Nephron (organoid): Measurements from ENCODE around the gene TRH.
"Not testable (repeated sequence)": the region's sequence is repeated elsewhere in the genome, so short reads cannot be mapped to it uniquely, and the experiment has no call there.

ENCODE experiments used
- H3K27ac Mint-ChIP-seq, 3 experiments: 2 replicates each; pipeline ENCODE4 v1.8.0; 2020; ENCODE audit warnings: mixed read lengths in 3 of 3, mild to moderate bottlenecking in 2 of 3, moderate library complexity in 1 of 3
- H3K27me3 Mint-ChIP-seq: 2 replicates; pipeline ENCODE4 v1.8.0; 2021; ENCODE audit warnings: low read depth, mild to moderate bottlenecking, moderate library complexity, mixed read lengths
- H3K36me3 Mint-ChIP-seq: 2 replicates; pipeline ENCODE4 v1.8.0; 2020; ENCODE audit warnings: low read depth, mixed read lengths
- H3K4me1 Mint-ChIP-seq: 2 replicates; pipeline ENCODE4 v1.8.0; 2020; ENCODE audit warnings: mixed read lengths
- H3K4me3 Mint-ChIP-seq, 3 experiments: 2 replicates each; pipeline ENCODE4 v1.8.0; 2020; ENCODE audit warnings: mild to moderate bottlenecking in 3 of 3, mixed read lengths in 3 of 3, moderate library complexity in 2 of 3
- H3K9me3 Mint-ChIP-seq: 2 replicates; pipeline ENCODE4 v1.8.0; 2020; ENCODE audit warnings: mixed read lengths
- CTCF ChIP-seq, 3 experiments: fragments of 200-600 bp; sonication (generic); IDR thresholded peaks; one replicate each; pipeline ENCODE4 v1.5.0; 2021; ENCODE audit warnings: antibody characterized with exemption in 3 of 3; ENCODE audit not compliant: unreplicated experiment in 3 of 3

The TRH gene

DNA sequence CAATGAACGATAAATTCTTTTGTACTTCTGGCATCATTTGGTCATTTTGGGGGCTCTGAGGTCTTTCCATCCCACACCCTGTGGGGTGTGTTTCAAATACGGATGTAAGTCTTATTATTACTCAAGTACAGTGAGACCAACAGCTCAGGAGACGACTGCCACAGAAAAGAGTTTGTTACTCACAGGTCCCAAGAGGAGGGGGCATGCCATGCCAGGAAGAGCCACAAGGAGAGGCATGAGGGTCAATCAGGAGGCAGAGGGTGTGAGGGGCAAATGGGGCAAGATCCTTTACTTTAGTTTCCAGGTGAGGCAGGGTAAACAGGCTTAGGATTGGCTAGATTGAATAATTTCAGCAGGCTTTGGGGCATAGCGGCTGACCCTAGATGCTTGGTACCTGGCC lies 21.6 kb downstream of the TRH start:
- H3K27ac Mint-ChIP-seq: no peak overlapping the region
- H3K4me1 Mint-ChIP-seq: peaks cover 11% of the 10 kb centered on the region
- H3K27me3 Mint-ChIP-seq: peaks cover 45% of the 10 kb centered on the region
- no peaks in the 10 kb centered on the region for H3K36me3 Mint-ChIP-seq
- no peak overlapping the region for H3K4me3 Mint-ChIP-seq
- no peaks in the 10 kb centered on the region for H3K9me3 Mint-ChIP-seq
- no peak for TF ChIP-seq CTCF (IDR thresholded peaks at IDR 0.05; ENCODE audit: unreplicated experiment in 3 of 3)

GRCh38 chr3:129999176-129999575 lies 24.7 kb downstream of the TRH start:
- H3K9me3 Mint-ChIP-seq, H3K27ac Mint-ChIP-seq, H3K4me3 Mint-ChIP-seq, H3K36me3 Mint-ChIP-seq: not testable (repeated sequence)
- peaks cover 20% of the 10 kb centered on the region for H3K4me1 Mint-ChIP-seq
- H3K27me3 Mint-ChIP-seq: peaks cover 43% of the 10 kb centered on the region

GRCh38 chr3:130002666-130003598 lies 28.4 kb downstream of the TRH start:
- not testable (repeated sequence) for H3K36me3 Mint-ChIP-seq, H3K4me1 Mint-ChIP-seq, H3K9me3 Mint-ChIP-seq, H3K27ac Mint-ChIP-seq
- Mint-ChIP-seq H3K27me3 (peaks cover 65% of the 10 kb centered on the region), H3K4me3 (peak overlapping the region; percentile 59 to 80 (median 74))
- peak; percentile 60 to 70 (median 62) for TF ChIP-seq CTCF (IDR thresholded peaks at IDR 0.05; ENCODE audit: unreplicated experiment in 3 of 3)

- H3K27me3 Mint-ChIP-seq: peaks cover 32% of the 10 kb centered on the region
- no peak for TF ChIP-seq CTCF (IDR thresholded peaks at IDR 0.05; ENCODE audit: unreplicated experiment in 3 of 3)
These were observed 36.0 kb downstream of the TRH start for GRCh38 chr3:130010556-130010955.

GRCh38 chr3:130012108-130012507 lies 37.6 kb downstream of the TRH start:
- H3K27me3 Mint-ChIP-seq: peaks cover 21% of the 10 kb centered on the region
- not testable (repeated sequence) for H3K4me3 Mint-ChIP-seq, H3K4me1 Mint-ChIP-seq, H3K27ac Mint-ChIP-seq, H3K36me3 Mint-ChIP-seq, H3K9me3 Mint-ChIP-seq

More at GRCh38 chr3:130010556-130010955, 36.0 kb downstream of the TRH start:
- Mint-ChIP-seq H3K4me1 (peaks cover 7% of the 10 kb centered on the region), H3K9me3 (no peaks in the 10 kb centered on the region), H3K27ac (no peak overlapping the region), H3K36me3 (no peaks in the 10 kb centered on the region), H3K4me3 (no peak overlapping the region)

DNA sequence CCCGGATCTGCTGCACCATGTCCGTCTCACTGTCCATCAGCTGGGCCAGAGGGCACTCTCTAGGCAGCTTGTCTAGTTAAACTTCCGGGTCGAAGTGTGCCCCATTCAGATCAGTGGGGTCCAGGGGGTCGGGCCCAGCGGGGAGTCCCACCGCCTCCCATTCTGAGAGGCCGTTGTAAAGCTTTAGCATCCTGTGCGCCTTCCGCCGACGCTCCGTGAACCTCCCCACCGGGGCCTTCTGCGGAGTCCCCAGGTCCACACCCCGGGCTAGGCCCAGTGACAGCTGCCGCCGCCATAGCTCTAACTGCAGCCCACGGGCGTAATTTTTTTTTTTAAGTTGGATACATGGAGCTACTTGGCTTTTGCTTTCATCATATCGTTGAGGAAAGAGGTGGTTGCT lies 38.7 kb downstream of the TRH start:
- H3K27me3 Mint-ChIP-seq: peaks cover 15% of the 10 kb centered on the region
- not testable (repeated sequence) for H3K4me3 Mint-ChIP-seq, H3K9me3 Mint-ChIP-seq, H3K27ac Mint-ChIP-seq, H3K4me1 Mint-ChIP-seq, H3K36me3 Mint-ChIP-seq

GRCh38 chr3:130014526-130014925 lies 40.0 kb downstream of the TRH start:
- Mint-ChIP-seq H3K27ac (no peak overlapping the region), H3K27me3 (peaks cover 9% of the 10 kb centered on the region), H3K4me1 (peaks cover 7% of the 10 kb centered on the region), H3K36me3 (no peaks in the 10 kb centered on the region), H3K4me3 (no peak overlapping the region), H3K9me3 (no peaks in the 10 kb centered on the region)
- no peak for TF ChIP-seq CTCF (IDR thresholded peaks at IDR 0.05; ENCODE audit: unreplicated experiment in 3 of 3)

DNA sequence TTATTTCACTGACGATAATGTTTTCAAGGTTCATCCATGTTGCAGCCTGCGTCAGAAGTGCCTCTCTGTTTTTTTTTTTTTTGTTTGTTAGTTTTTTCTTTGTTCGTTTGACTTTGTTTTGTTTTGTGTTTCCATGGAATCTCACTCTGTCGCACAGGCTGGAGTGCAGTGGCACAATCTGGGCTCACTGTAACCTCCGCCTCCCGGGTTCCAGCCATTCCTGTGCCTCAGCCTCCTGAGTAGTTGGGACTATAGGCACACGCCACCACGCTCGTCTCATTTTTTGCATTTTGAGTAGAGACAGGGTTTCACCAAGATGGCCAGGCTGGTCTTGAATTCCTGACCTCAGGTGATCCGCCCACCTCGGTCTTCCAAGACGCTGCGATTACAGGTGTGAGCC lies 43.1 kb downstream of the TRH start:
- not testable (repeated sequence) for H3K4me1 Mint-ChIP-seq, H3K9me3 Mint-ChIP-seq, H3K36me3 Mint-ChIP-seq, H3K27ac Mint-ChIP-seq, H3K4me3 Mint-ChIP-seq, H3K27me3 Mint-ChIP-seq

DNA sequence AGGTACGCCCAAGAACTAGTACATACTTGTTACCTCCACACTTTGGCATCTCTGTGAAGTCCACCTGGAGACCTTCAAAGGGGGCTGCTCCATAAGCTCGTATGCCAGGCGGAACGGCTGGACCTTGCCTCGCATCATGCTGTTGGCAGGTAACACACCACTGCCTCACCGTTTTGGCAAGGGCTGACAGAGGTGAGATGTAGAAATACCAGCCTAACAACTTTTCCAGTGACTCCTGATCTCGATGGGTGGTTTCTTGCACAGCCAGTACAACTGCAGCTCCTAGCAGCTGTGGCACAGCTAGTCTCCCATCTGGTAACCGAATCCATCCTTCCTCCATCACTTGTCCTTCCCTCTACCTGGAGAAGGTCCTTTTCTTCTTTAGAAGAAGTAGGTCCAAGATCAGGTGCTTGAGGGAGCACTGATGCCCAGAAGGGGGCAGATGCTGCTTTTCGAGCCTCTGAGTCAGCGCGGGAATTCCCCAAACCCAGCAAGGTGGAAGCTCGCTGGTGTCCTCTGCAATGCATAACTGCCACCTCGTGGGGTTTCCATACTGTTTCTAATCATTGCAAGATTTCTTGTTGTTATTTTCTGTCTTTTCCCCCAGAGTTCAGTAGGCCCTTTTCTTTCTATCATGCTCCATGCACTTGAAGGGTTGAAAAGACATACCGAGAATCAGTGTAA lies 51.8 kb downstream of the TRH start:
- not testable (repeated sequence) for H3K36me3 Mint-ChIP-seq, H3K27ac Mint-ChIP-seq, H3K27me3 Mint-ChIP-seq, H3K9me3 Mint-ChIP-seq, H3K4me3 Mint-ChIP-seq, H3K4me1 Mint-ChIP-seq

DNA sequence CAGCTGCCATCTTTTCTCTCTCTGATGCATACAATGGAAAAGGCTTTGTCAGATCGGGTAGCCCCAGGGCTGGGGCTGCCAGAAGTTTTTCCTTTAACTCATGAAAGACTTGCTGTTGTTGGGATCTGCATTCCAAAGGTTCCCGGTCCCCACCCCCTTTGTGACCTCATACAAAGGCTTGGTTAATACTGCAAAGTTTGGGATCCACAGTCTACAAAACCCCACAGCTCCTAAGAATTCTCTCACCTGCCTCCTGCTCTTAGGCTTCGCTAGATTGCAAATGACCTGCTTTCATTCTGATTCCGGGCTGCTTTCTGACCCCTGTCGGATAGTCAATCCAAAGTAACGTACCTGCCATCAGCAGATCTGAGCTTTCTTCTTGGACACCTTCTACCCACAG lies 52.9 kb downstream of the TRH start:
- H3K27ac Mint-ChIP-seq: not testable (repeated sequence)

More for the DNA sequence above, 52.9 kb downstream of the TRH start:
- not testable (repeated sequence) for H3K36me3 Mint-ChIP-seq, H3K4me3 Mint-ChIP-seq, H3K27me3 Mint-ChIP-seq, H3K9me3 Mint-ChIP-seq, H3K4me1 Mint-ChIP-seq
